Activated CD4-positive, alpha-beta memory T cell treated with anti-CD3 and anti-CD28 coated beads, Interleukin-2, amount 10 ng/mL, durations not matched to agents 7 days and 5 days (primary cell): ENCODE measurements around the gene TXNRD2. TPM values are rescaled to one million over a fixed set of nuclear protein-coding genes. Genes with fewer than 3 reads are reported as not detected.

ENCODE experiments used
- CTCF ChIA-PET: fragments of 350-600 bp; sonication (Branson Sonifier 250); formaldehyde crosslinking; loops from one replicate; lab custom pipeline; 2021; ENCODE audit warnings: antibody characterized with exemption, inconsistent platforms; lab: Charles Lee
- POLR2A ChIA-PET: fragments of 350-600 bp; sonication (Branson Sonifier 250); formaldehyde crosslinking; loops from one replicate; lab custom pipeline; 2021; ENCODE audit warnings: antibody characterized with exemption; lab: Charles Lee
- DNase-seq: peaks from one replicate; pipeline ENCODE4 v3.0.0-alpha.2; 2020
- H3K27ac Mint-ChIP-seq: one replicate; pipeline ENCODE4 v1.8.0; 2021; ENCODE audit warnings: mild to moderate bottlenecking, mixed read lengths
- H3K27me3 Mint-ChIP-seq: one replicate; pipeline ENCODE4 v1.8.0; 2021; ENCODE audit warnings: mixed read lengths
- H3K36me3 Mint-ChIP-seq: one replicate; pipeline ENCODE4 v1.8.0; 2021; ENCODE audit warnings: low read depth, mixed read lengths
- H3K4me1 Mint-ChIP-seq: one replicate; pipeline ENCODE4 v1.8.0; 2021; ENCODE audit warnings: mixed read lengths
- H3K4me3 Mint-ChIP-seq: one replicate; pipeline ENCODE4 v1.8.0; 2021; ENCODE audit warnings: mild to moderate bottlenecking, mixed read lengths
- H3K9me3 Mint-ChIP-seq: one replicate; pipeline ENCODE4 v1.8.0; 2021; ENCODE audit warnings: mixed read lengths
- total RNA-seq, 2 experiments: library from RNA; stranded (reverse); gene quantifications; one replicate each; pipeline ENCODE4 v1.2.3, GENCODE V29; 2021

TXNRD2 gene
- total RNA-seq, 2 experiments from 2014 or later: 18.9 to 19.1 TPM

DNA sequence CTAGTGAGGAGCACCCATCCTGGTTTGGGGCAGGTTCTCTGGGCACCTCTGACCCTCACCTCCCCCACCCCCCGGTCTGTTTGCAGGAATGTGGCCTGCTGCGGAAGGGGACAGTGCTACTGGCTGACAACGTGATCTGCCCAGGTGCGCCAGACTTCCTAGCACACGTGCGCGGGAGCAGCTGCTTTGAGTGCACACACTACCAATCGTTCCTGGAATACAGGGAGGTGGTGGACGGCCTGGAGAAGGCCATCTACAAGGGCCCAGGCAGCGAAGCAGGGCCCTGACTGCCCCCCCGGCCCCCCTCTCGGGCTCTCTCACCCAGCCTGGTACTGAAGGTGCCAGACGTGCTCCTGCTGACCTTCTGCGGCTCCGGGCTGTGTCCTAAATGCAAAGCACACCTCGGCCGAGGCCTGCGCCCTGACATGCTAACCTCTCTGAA lies 26.9 kb upstream of the TXNRD2 start:
- Mint-ChIP-seq H3K4me3 (no peak overlapping the region), H3K9me3 (no peaks in the 10 kb centered on the region), H3K27ac (no peak overlapping the region), H3K27me3 (no peaks in the 10 kb centered on the region), H3K4me1 (peaks cover 1% of the 10 kb centered on the region), H3K36me3 (no peaks in the 10 kb centered on the region)
- DNase-seq: no peak
- ChIA-PET POLR2A (no interaction called here), CTCF (interaction anchor here (1.2 kb wide), 1 partner anchor 15 kb away, joined by 4 read pairs; no protein-coding TSS in a partner anchor)

DNA sequence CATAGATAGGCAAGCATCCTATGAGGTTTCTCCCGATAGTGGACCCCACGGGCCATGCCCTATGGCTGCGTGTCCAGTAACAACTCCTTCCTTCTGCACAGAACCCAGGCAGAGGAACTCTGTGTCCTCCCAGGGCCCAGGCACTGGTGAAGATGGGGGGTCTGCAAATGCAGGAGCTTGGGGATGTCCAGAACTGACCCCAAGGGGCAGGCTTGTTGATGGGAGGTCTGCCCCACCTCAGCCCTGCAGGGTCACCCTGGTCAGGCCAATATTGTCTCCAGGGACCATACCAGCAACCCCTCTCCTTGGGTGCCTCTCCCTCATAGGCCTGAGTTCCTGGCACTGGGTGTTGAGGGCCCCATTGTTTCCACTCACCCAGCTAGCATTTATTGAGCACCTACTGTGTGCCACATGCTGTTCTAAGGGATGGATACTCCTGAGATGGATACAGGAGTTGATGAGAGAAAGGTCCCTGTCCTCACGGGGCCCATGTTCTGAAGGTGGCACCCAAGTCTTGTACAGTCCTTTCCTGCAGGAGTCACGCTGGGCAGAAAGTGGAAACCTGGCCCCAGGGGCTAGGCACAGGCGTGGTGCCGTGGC lies 26.3 kb upstream of the TXNRD2 start:
- H3K36me3 Mint-ChIP-seq: no peaks in the 10 kb centered on the region
- ChIA-PET CTCF (no interaction called here), POLR2A (no interaction called here)
- peaks cover 3% of the 10 kb centered on the region for H3K4me1 Mint-ChIP-seq
- no peaks in the 10 kb centered on the region for H3K27me3 Mint-ChIP-seq
- H3K4me3 Mint-ChIP-seq: no peak overlapping the region
- no peaks in the 10 kb centered on the region for H3K9me3 Mint-ChIP-seq
- no peak for DNase-seq
- no peak overlapping the region for H3K27ac Mint-ChIP-seq

DNA sequence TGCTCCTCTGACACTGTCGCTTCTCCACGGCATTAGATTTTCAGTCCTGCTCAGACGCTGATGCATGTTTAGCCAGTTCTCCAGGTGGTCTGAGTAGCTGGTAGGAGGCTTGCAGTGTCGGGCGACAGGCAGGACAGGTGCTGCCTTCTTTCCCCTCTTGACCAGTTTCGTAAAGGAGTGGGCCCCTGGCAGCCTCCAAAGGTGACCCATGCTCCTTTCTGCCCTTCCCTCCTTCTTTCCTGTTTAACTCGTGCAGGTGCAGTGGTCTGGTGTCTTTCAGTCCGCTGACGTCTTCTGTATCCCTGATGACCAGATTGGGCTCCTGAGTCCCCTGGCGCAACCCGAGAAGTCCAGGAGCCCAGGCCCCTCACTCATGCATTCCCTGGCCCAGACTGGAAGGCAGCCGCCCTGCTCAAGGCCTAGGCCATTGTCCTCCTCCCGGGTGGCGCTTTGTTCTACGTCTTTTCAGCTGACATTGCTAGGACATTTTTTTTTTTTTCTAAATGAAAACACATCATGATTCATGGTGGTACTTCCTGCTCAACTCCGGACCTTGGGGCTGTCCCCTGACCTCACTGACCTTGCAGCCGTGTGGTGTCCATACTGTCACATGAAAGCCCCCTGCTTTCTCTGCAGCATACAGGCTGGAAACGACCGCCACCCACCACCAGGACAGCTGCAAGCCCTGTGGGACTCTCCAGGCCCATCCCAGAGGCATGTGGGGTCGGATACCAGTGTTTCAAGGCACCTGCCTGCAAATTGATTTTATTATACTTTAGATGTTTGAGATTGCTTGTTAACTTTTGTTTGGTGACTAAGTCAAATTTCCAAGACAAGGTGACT lies 25.5 kb upstream of the TXNRD2 start:
- ChIA-PET CTCF (no interaction called here), POLR2A (no interaction called here)
- no peak overlapping the region for H3K4me3 Mint-ChIP-seq
- no peaks in the 10 kb centered on the region for H3K27me3 Mint-ChIP-seq
- no peak for DNase-seq
- no peaks in the 10 kb centered on the region for H3K9me3 Mint-ChIP-seq
- H3K4me1 Mint-ChIP-seq: peaks cover 4% of the 10 kb centered on the region
- H3K36me3 Mint-ChIP-seq: no peaks in the 10 kb centered on the region
- no peak overlapping the region for H3K27ac Mint-ChIP-seq

- H3K36me3 Mint-ChIP-seq: no peaks in the 10 kb centered on the region
- ChIA-PET CTCF (no interaction called here), POLR2A (interaction anchor here (1.0 kb wide), 1 partner anchor 9 kb away, joined by 3 read pairs; no protein-coding TSS in a partner anchor)
- peaks cover 4% of the 10 kb centered on the region for H3K4me1 Mint-ChIP-seq
- no peak overlapping the region for H3K27ac Mint-ChIP-seq
- no peaks in the 10 kb centered on the region for H3K9me3 Mint-ChIP-seq
- no peaks in the 10 kb centered on the region for H3K27me3 Mint-ChIP-seq
- H3K4me3 Mint-ChIP-seq: no peak overlapping the region
- no peak for DNase-seq
Observed at GRCh38 chr22:19965771-19966709, 24.4 kb upstream of the TXNRD2 start.

DNA sequence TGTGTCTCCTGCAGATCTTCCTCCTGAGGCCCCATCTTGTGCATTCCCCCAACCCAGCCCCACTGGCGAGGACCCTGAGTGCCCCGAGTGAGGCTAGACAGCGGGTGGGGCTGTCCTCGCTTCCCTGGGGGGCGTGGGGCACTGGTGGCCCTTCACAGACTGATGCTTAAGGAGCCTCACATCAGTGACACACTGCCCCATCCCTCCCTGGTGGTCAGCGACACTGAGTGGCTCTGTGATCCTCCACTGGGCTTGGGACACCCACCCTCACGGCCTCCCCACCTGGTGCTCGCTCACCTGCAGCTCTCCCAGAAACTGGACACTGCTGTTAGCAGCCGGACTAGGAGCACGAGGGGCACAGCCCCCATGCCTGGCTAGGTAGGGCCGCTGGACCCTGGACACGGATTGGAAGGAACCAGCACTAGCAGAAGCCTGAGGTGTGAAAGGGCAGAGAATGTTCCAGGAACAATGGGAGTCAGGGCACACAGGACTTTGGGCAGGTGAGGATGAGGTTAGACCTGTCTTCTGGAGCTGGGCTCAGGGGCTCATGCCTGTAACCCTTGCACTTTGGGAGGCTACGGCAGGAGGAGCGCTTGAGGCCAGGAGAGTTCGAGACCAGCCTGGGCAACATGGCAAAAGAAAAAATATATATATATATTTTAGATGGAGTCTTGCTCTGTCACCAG lies 23.2 kb upstream of the TXNRD2 start:
- Mint-ChIP-seq H3K4me3 (no peak overlapping the region), H3K4me1 (peaks cover 3% of the 10 kb centered on the region), H3K27ac (no peak overlapping the region), H3K9me3 (no peaks in the 10 kb centered on the region), H3K27me3 (no peaks in the 10 kb centered on the region), H3K36me3 (no peaks in the 10 kb centered on the region)
- ChIA-PET POLR2A (interaction anchor here (1.0 kb wide), 2 partner anchors 8 to 56 kb away, joined by 3 read pairs; partner anchors contain the start of gene TANGO2), CTCF (interaction anchor here (1.2 kb wide), 1 partner anchor 15 kb away, joined by 3 read pairs; no protein-coding TSS in a partner anchor)
- DNase-seq: no peak

- Mint-ChIP-seq H3K27ac (no peak overlapping the region), H3K4me3 (no peak overlapping the region), H3K9me3 (no peaks in the 10 kb centered on the region), H3K4me1 (peaks cover 3% of the 10 kb centered on the region), H3K36me3 (no peaks in the 10 kb centered on the region), H3K27me3 (no peaks in the 10 kb centered on the region)
- CTCF ChIA-PET: interaction anchor here (1.2 kb wide), 1 partner anchor 14 kb away, joined by 3 read pairs; no protein-coding TSS in a partner anchor
- DNase-seq: no peak
- POLR2A ChIA-PET: interaction anchor here (1.0 kb wide), 1 partner anchor 57 kb away, joined by 3 read pairs; the partner anchor contains the start of gene TANGO2
Observed at GRCh38 chr22:19963863-19964642, 22.4 kb upstream of the TXNRD2 start.

DNA sequence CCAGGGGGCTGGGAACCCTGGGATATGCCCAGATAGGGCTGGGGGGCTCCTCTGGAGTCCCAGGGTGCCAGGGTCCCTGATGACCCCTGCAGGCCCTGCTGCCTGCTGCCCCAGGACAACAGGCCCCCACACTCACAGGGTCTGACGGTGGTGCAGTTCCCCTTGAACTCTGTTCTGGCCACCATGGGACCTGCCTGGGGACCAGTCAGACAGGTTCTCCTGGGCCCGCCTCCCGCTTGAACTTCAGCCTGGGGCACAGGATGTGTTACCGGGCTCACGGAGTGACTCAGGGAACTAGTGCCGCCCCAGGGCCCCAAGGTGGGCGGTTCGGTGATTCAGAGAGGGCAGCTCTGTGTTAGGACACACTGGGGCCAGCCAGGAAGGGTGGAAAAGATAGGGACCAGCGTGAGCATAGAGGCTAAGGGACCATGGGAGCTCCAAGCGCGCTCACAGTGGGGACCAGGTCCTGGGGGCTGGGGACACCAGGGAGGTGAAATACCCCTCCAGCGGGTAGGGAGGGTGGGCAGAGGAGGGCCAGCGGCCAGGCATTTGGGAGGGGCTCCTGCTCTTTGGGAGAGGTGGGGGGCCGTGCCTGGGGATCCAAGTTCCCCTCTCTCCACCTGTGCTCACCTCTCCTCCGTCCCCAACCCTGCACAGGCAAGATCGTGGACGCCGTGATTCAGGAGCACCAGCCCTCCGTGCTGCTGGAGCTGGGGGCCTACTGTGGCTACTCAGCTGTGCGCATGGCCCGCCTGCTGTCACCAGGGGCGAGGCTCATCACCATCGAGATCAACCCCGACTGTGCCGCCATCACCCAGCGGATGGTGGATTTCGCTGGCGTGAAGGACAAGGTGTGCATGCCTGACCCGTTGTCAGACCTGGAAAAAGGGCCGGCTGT lies 21.5 kb upstream of the TXNRD2 start:
- POLR2A ChIA-PET: no interaction called here
- CTCF ChIA-PET: interaction anchor here (1.2 kb wide), 1 partner anchor 13 kb away, joined by 3 read pairs; no protein-coding TSS in a partner anchor
- Mint-ChIP-seq H3K4me3 (no peak overlapping the region), H3K27ac (no peak overlapping the region), H3K4me1 (peaks cover 3% of the 10 kb centered on the region), H3K27me3 (no peaks in the 10 kb centered on the region), H3K9me3 (no peaks in the 10 kb centered on the region), H3K36me3 (no peaks in the 10 kb centered on the region)
- DNase-seq: no peak

DNA sequence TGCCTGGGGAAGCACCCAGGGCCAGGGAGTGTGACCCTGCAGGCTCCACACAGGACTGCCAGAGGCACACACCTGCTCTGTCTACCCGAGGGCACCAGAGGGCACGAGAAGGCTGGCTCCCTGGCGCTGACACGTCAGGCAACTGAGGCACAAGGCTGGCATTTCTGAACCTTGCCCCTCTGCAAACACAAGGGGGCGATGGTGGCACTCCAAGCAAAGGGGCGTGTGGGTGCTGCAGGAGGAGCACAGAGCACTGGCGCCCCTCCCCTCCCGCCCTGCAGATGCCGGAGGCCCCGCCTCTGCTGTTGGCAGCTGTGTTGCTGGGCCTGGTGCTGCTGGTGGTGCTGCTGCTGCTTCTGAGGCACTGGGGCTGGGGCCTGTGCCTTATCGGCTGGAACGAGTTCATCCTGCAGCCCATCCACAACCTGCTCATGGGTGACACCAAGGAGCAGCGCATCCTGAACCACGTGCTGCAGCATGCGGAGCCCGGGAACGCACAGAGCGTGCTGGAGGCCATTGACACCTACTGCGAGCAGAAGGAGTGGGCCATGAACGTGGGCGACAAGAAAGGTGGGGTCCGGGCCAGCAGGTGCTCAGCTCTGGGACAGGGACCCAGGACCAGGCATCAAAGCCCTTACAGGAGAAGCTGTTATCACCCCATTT lies 20.8 kb upstream of the TXNRD2 start:
- CTCF ChIA-PET: no interaction called here

DNA sequence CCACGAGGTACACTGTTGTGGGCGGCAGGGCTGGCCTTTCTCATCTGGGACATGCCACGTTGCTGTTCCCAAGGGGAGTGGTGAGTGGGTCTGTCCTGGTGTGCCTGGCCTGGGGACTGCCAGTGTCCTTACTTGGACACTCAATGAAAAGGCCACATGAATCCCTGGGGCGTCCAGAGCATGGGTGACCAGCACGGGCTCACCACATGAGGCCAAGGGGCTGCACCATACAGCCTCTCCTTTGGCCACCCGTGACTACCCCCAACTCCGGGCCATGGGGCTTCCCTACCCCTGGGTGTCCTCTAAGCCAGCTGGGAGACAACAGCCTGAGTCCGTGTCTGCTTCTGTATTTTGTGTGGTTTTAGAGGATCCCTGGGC lies 20.2 kb upstream of the TXNRD2 start:
- no peak overlapping the region for H3K27ac Mint-ChIP-seq
- CTCF ChIA-PET: no interaction called here
- H3K4me3 Mint-ChIP-seq: no peak overlapping the region
- peaks cover 3% of the 10 kb centered on the region for H3K4me1 Mint-ChIP-seq
- no peak for DNase-seq
- no peaks in the 10 kb centered on the region for H3K9me3 Mint-ChIP-seq
- H3K36me3 Mint-ChIP-seq: no peaks in the 10 kb centered on the region
- POLR2A ChIA-PET: no interaction called here
- H3K27me3 Mint-ChIP-seq: no peaks in the 10 kb centered on the region

More for the DNA sequence above, 20.8 kb upstream of the TXNRD2 start:
- POLR2A ChIA-PET: no interaction called here
- Mint-ChIP-seq H3K4me3 (no peak overlapping the region), H3K9me3 (no peaks in the 10 kb centered on the region), H3K27ac (no peak overlapping the region), H3K27me3 (no peaks in the 10 kb centered on the region), H3K36me3 (no peaks in the 10 kb centered on the region), H3K4me1 (peaks cover 3% of the 10 kb centered on the region)
- peak; percentile 71 for DNase-seq

- H3K4me3 Mint-ChIP-seq: no peak overlapping the region
- ChIA-PET POLR2A (no interaction called here), CTCF (no interaction called here)
- no peak for DNase-seq
- peaks cover 3% of the 10 kb centered on the region for H3K4me1 Mint-ChIP-seq
- no peaks in the 10 kb centered on the region for H3K9me3 Mint-ChIP-seq
- no peaks in the 10 kb centered on the region for H3K27me3 Mint-ChIP-seq
- H3K27ac Mint-ChIP-seq: no peak overlapping the region
- H3K36me3 Mint-ChIP-seq: no peaks in the 10 kb centered on the region
Observed at GRCh38 chr22:19961201-19961580, 19.6 kb upstream of the TXNRD2 start.
